Measurements from ENCODE around the gene DZIP1.
"Not testable (repeated sequence)": the region's sequence is repeated elsewhere in the genome, so short reads cannot be mapped to it uniquely, and the experiment has no call there.

DZIP1 gene

GRCh38 chr13:95596701-95597100 is 47.8 kb downstream of the DZIP1 start:
- DNase-seq: no peak

GRCh38 chr13:95593462-95593861 is 51.0 kb downstream of the DZIP1 start:
- no peak for DNase-seq

GRCh38 chr13:95588721-95589120 is 55.8 kb downstream of the DZIP1 start:
- DNase-seq: no peak

GRCh38 chr13:95588134-95588533 is 56.4 kb downstream of the DZIP1 start:
- DNase-seq: no peak

GRCh38 chr13:95585867-95586266 is 58.6 kb downstream of the DZIP1 start:
- DNase-seq: no peak

GRCh38 chr13:95579303-95579702 is 65.2 kb downstream of the DZIP1 start:
- no peak for DNase-seq

GRCh38 chr13:95573221-95573620 is 71.3 kb downstream of the DZIP1 start:
- no peak for DNase-seq

- DNase-seq: no peak
Observed at GRCh38 chr13:95571941-95572340, 72.6 kb downstream of the DZIP1 start.

GRCh38 chr13:95570016-95570415 is 74.5 kb downstream of the DZIP1 start:
- DNase-seq: no peak

GRCh38 chr13:95568131-95568530 is 76.4 kb downstream of the DZIP1 start:
- no peak for DNase-seq

GRCh38 chr13:95565758-95566157 is 78.7 kb downstream of the DZIP1 start:
- DNase-seq: not testable (repeated sequence)

- DNase-seq: no peak
Observed at GRCh38 chr13:95564733-95565291, 79.7 kb downstream of the DZIP1 start.

- DNase-seq: no peak
Observed at GRCh38 chr13:95564091-95564490, 80.4 kb downstream of the DZIP1 start.

GRCh38 chr13:95560387-95560786 is 84.1 kb downstream of the DZIP1 start:
- DNase-seq: no peak

- DNase-seq: no peak
Observed at GRCh38 chr13:95559100-95559499, 85.4 kb downstream of the DZIP1 start.

GRCh38 chr13:95557013-95557412 is 87.5 kb downstream of the DZIP1 start:
- DNase-seq: no peak

- DNase-seq: no peak
Observed at GRCh38 chr13:95553581-95554385, 90.7 kb downstream of the DZIP1 start.

- DNase-seq: no peak
Observed at GRCh38 chr13:95552539-95553441, 91.7 kb downstream of the DZIP1 start, which contains the start of gene CLDN10. TSS of gene CLDN10 (plus strand) at chr13:95552720. CDS start at chr13:95552754, 34 bp downstream.

GRCh38 chr13:95552208-95552538 is 92.3 kb downstream of the DZIP1 start:
- DNase-seq: no peak

- no peak for DNase-seq
Observed at GRCh38 chr13:95547531-95548167, 96.9 kb downstream of the DZIP1 start.

- DNase-seq: no peak
Observed at GRCh38 chr13:95546919-95547318, 97.6 kb downstream of the DZIP1 start.

- DNase-seq: no peak
Observed at GRCh38 chr13:95544293-95544692, 100.2 kb downstream of the DZIP1 start.

- no peak for DNase-seq
Observed at GRCh38 chr13:95541911-95542474, 102.5 kb downstream of the DZIP1 start.
